ENCODE measurements around the gene QKI.

The QKI gene

GRCh38 chr6:163486821-163487220, 72.3 kb downstream of the QKI start:
- DNase-seq (ENCODE audit: low read depth in 2 of 2), result no peak

- no peak for DNase-seq (ENCODE audit: low read depth in 2 of 2)
Measured at GRCh38 chr6:163487606-163488005, 73.1 kb downstream of the QKI start.

- no peak for DNase-seq (ENCODE audit: low read depth in 2 of 2)
Measured at GRCh38 chr6:163489584-163489983, 75.1 kb downstream of the QKI start.

GRCh38 chr6:163490826-163491577, 76.5 kb downstream of the QKI start:
- DNase-seq (ENCODE audit: low read depth in 2 of 2), result no peak

- no peak for DNase-seq (ENCODE audit: low read depth in 2 of 2)
Measured at GRCh38 chr6:163491737-163492300, 77.3 kb downstream of the QKI start.

- no peak for DNase-seq (ENCODE audit: low read depth in 2 of 2)
Measured at GRCh38 chr6:163494279-163494727, 79.8 kb downstream of the QKI start.

GRCh38 chr6:163496205-163496604, 81.7 kb downstream of the QKI start:
- no peak for DNase-seq (ENCODE audit: low read depth in 2 of 2)

GRCh38 chr6:163500105-163500504, 85.6 kb downstream of the QKI start:
- DNase-seq (ENCODE audit: low read depth in 2 of 2), result no peak

GRCh38 chr6:163501026-163501425, 86.5 kb downstream of the QKI start:
- DNase-seq (ENCODE audit: low read depth in 2 of 2), result no peak

GRCh38 chr6:163501439-163501838, 86.9 kb downstream of the QKI start:
- DNase-seq (ENCODE audit: low read depth in 2 of 2), result no peak

- DNase-seq (ENCODE audit: low read depth in 2 of 2), result no peak
Measured at GRCh38 chr6:163504984-163505640, 90.6 kb downstream of the QKI start.

GRCh38 chr6:163507965-163508364, 93.4 kb downstream of the QKI start:
- DNase-seq (ENCODE audit: low read depth in 2 of 2), result no peak

GRCh38 chr6:163513003-163513402, 98.5 kb downstream of the QKI start:
- no peak for DNase-seq (ENCODE audit: low read depth in 2 of 2)

GRCh38 chr6:163513570-163514166, 99.2 kb downstream of the QKI start:
- no peak for DNase-seq (ENCODE audit: low read depth in 2 of 2)

- no peak for DNase-seq (ENCODE audit: low read depth in 2 of 2)
Measured at GRCh38 chr6:163516908-163517307, 102.4 kb downstream of the QKI start.

- DNase-seq (ENCODE audit: low read depth in 2 of 2), result no peak
Measured at GRCh38 chr6:163520956-163521355, 106.4 kb downstream of the QKI start.

GRCh38 chr6:163522033-163522432, 107.5 kb downstream of the QKI start:
- DNase-seq (ENCODE audit: low read depth in 2 of 2), result no peak

GRCh38 chr6:163525926-163526325, 111.4 kb downstream of the QKI start:
- no peak for DNase-seq (ENCODE audit: low read depth in 2 of 2)

GRCh38 chr6:163526346-163526745, 111.8 kb downstream of the QKI start:
- no peak for DNase-seq (ENCODE audit: low read depth in 2 of 2)

- DNase-seq (ENCODE audit: low read depth in 2 of 2), result no peak
Measured at GRCh38 chr6:163527291-163527690, 112.8 kb downstream of the QKI start.

- DNase-seq (ENCODE audit: low read depth in 2 of 2), result no peak
Measured at GRCh38 chr6:163529605-163530004, 115.1 kb downstream of the QKI start.

- DNase-seq (ENCODE audit: low read depth in 2 of 2), result no peak
Measured at GRCh38 chr6:163530406-163530805, 115.9 kb downstream of the QKI start.

GRCh38 chr6:163531122-163531521, 116.6 kb downstream of the QKI start:
- DNase-seq (ENCODE audit: low read depth in 2 of 2), result no peak
